Measurements from ENCODE around the gene ARHGAP8. TPM values are rescaled to one million over a fixed set of nuclear protein-coding genes. Genes with fewer than 3 reads are reported as not detected.

The ARHGAP8 gene
- polyA plus RNA-seq, 3 donors, result 0.03 TPM; not detected in 2

GRCh38 chr22:44707752-44708151 lies 44.6 kb upstream of the ARHGAP8 start:
- H3K9me3 Mint-ChIP-seq, result peaks cover 0 to 7% (median 3%) of the 10 kb centered on the region in 7 donors
- Histone ChIP-seq H3K4me1 (ENCODE audit: control insufficient read depth in 1 of 2, insufficient read depth in 2 of 2, low read length in 2 of 2) (peaks cover 5 to 10% of the 10 kb centered on the region in 2 donors), H3K36me3 (replicated peaks in 1 of 2; ENCODE audit: control insufficient read depth in 1 of 2, insufficient read depth in 2 of 2, low read length in 2 of 2) (no peaks in the 10 kb centered on the region), H3K9ac (ENCODE audit: insufficient read depth, low read length, poor library complexity, severe bottlenecking) (no peak overlapping the region), H2AFZ (ENCODE audit: insufficient read depth, low read depth, low read length, poor library complexity, severe bottlenecking) (no peak overlapping the region), H3K79me2 (ENCODE audit: insufficient read depth, low read length) (no peaks in the 10 kb centered on the region), H3K4me3 (replicated peaks in 1 of 3; ENCODE audit: low read depth in 2 of 3, low read length in 3 of 3) (no peak overlapping the region), H3K4me2 (replicated peaks; ENCODE audit: extremely low read depth, low read length, poor library complexity, severe bottlenecking) (no peak overlapping the region), H3K9me3 (replicated peaks in 1 of 2; ENCODE audit: control insufficient read depth in 1 of 2, insufficient read depth in 1 of 2, low read length in 2 of 2) (peaks cover 0 to 3% of the 10 kb centered on the region in 2 donors), H3K27ac (ENCODE audit: low read depth in 1 of 2, low read length in 2 of 2) (no peak overlapping the region), H4K20me1 (ENCODE audit: insufficient read depth, low read length) (no peaks in the 10 kb centered on the region), H3K27me3 (ENCODE audit: control insufficient read depth in 2 of 2, insufficient read depth in 2 of 2, low read length in 2 of 2) (peaks cover 9 to 20% of the 10 kb centered on the region in 2 donors)
- H3K27ac Mint-ChIP-seq, result peak overlapping the region in 1 of 7 donors; percentile 36
- H3K4me1 Mint-ChIP-seq, result peaks cover 15% of the 10 kb centered on the region
- intact Hi-C loops (cut with micrococcal nuclease), result no loop called here
- TF ChIP-seq CTCF (IDR thresholded peaks at IDR 0.05), result no peak
- H3K36me3 Mint-ChIP-seq, result no peaks in the 10 kb centered on the region
- 93% methylated on average over 10 of the region's 11 CpGs for WGBS (ENCODE audit: insufficient coverage)
- H3K4me3 Mint-ChIP-seq, result no peak overlapping the region
- DNase-seq, result no peak
- H3K27me3 Mint-ChIP-seq (ENCODE audit: low read depth in 3 of 3), result peaks cover 12 to 20% (median 18%) of the 10 kb centered on the region in 3 donors

GRCh38 chr22:44709881-44710392 lies 42.4 kb upstream of the ARHGAP8 start:
- peaks cover 0 to 5% of the 10 kb centered on the region in 2 donors for H3K4me1 ChIP-seq (ENCODE audit: control insufficient read depth in 1 of 2, insufficient read depth in 2 of 2, low read length in 2 of 2)
- H3K9me3 Mint-ChIP-seq, result peaks cover 0 to 1% (median 0%) of the 10 kb centered on the region in 7 donors
- H3K36me3 Mint-ChIP-seq, result no peaks in the 10 kb centered on the region
- 94% methylated on average over 2 of the region's 12 CpGs for WGBS (ENCODE audit: insufficient coverage)
- no peak overlapping the region for H3K4me3 ChIP-seq (replicated peaks in 1 of 3; ENCODE audit: low read depth in 2 of 3, low read length in 3 of 3)
- no peak for DNase-seq
- H3K9ac ChIP-seq (ENCODE audit: insufficient read depth, low read length, poor library complexity, severe bottlenecking), result peak overlapping the region; percentile 8
- H3K27me3 ChIP-seq (ENCODE audit: control insufficient read depth in 2 of 2, insufficient read depth in 2 of 2, low read length in 2 of 2), result no peaks in the 10 kb centered on the region
- peaks cover 6% of the 10 kb centered on the region for H3K4me1 Mint-ChIP-seq
- no peak overlapping the region for H3K4me3 Mint-ChIP-seq
- H3K9me3 ChIP-seq (replicated peaks in 1 of 2; ENCODE audit: control insufficient read depth in 1 of 2, insufficient read depth in 1 of 2, low read length in 2 of 2), result no peaks in the 10 kb centered on the region
- no peak for TF ChIP-seq CTCF (IDR thresholded peaks at IDR 0.05)
- peak overlapping the region; percentile 19 for H3K4me2 ChIP-seq (replicated peaks; ENCODE audit: extremely low read depth, low read length, poor library complexity, severe bottlenecking)
- intact Hi-C loops (cut with micrococcal nuclease), result no loop called here
- H3K27ac Mint-ChIP-seq, result no peak overlapping the region
- H3K27ac ChIP-seq (ENCODE audit: low read depth in 1 of 2, low read length in 2 of 2), result no peak overlapping the region
- peaks cover 2 to 3% (median 2%) of the 10 kb centered on the region in 3 donors for H3K27me3 Mint-ChIP-seq (ENCODE audit: low read depth in 3 of 3)
- H3K79me2 ChIP-seq (ENCODE audit: insufficient read depth, low read length), result no peaks in the 10 kb centered on the region
- H4K20me1 ChIP-seq (ENCODE audit: insufficient read depth, low read length), result no peaks in the 10 kb centered on the region
- peak overlapping the region; percentile 46 for H2AFZ ChIP-seq (ENCODE audit: insufficient read depth, low read depth, low read length, poor library complexity, severe bottlenecking)
- no peaks in the 10 kb centered on the region for H3K36me3 ChIP-seq (replicated peaks in 1 of 2; ENCODE audit: control insufficient read depth in 1 of 2, insufficient read depth in 2 of 2, low read length in 2 of 2)

Measured in CD14-positive monocyte (primary cell).